GM19099 (cell line): ENCODE measurements around the gene HSP90AA1.

Experiments
- POLR2A ChIP-seq: IDR thresholded peaks from 3 replicates; pipeline ENCODE4 v1.6.1; 2011; ENCODE audit warnings: low read depth; ENCODE audit not compliant: insufficient read length; ENCODE audit errors: extremely low read depth

The HSP90AA1 gene

GRCh38 chr14:102080183-102081080 is 6.4 kb downstream of the HSP90AA1 start:
- no peak for TF ChIP-seq POLR2A

DNA sequence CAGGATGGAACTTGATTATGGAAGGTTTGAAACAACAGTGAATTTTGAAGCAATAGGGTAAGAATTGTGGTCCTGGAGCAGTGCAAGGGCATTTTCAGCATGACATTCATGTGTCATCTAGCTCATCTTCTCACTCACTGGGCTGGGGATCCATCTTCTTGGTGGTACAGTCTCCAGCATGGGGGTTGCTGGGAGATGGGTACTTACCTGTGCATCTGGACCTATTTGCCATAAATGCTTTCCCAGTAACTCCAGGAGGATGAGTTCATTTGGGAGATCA is 7.2 kb downstream of the HSP90AA1 start:
- no peak for TF ChIP-seq POLR2A

GRCh38 chr14:102078831-102079699 is 7.8 kb downstream of the HSP90AA1 start:
- peak; percentile 14 for TF ChIP-seq POLR2A

- no peak for TF ChIP-seq POLR2A
Observed at GRCh38 chr14:102077382-102077709, 9.5 kb downstream of the HSP90AA1 start.

DNA sequence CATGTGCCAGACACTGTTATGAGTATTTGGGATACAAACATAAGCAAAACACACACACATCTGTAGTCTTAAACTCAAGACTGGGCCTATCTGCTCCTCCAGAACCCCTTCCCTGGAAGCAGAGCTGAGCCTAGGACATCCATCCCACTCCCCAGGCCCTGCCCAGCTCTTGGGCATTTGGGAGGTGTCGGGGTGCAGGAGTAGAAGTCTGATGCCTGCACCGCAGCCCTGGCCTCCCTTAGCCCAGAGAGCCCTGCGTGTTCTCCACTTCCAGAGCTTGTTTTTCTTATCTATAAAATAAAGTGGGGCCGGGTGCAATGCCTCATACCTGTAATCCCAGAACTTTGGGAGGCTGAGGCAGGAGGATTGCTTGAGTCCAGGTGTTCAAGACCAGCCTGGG is 11.7 kb downstream of the HSP90AA1 start:
- TF ChIP-seq POLR2A, result no peak

DNA sequence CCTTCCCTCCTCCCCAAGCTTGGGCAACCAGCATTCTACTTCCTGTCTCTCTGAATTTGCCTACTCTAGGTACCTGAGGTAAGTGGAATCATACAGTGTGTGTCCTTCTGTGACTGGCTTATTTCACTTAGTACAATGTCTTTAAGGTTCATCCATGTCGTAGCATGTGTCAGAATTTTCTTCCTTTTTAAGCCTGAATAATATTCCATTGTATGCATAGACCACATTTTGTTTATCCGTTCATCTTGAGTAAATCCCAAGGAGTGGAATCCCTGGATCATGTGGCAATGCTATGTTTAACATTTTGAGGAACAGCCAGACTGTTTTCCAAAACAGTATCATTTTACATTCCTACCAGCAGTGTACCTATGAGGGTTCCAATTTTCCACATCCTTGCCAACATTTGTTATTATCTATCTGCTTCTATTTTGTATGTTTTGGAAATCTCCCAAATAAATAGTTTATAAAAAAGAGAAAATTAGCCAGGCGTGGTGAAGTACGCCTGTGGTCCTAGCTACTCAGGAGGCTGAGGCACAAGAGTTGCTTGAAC is 12.4 kb downstream of the HSP90AA1 start:
- no peak for TF ChIP-seq POLR2A

GRCh38 chr14:102071283-102071998 is 15.4 kb downstream of the HSP90AA1 start:
- TF ChIP-seq POLR2A, result no peak

DNA sequence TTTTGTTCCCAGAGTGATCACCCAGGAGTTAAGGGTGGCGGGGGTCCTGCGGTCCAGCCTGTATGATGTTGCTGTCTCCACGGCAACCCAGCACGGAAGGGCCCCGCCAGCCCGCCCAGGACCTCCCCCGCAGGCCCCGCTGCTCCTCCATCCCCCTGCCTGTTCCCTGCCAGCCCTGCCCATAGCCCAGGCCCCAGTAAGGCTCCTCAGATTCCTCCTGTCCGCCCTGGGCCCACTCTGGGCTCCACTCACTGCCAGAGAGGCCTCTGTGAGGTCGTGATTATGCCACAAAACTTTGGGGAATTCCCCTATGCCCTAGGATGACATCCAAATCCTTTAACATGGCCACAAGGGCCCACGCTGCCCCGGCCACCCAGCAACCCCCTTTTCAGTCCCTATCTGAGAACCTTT is 20.8 kb downstream of the HSP90AA1 start:
- TF ChIP-seq POLR2A, result no peak

- TF ChIP-seq POLR2A, result no peak
Observed at GRCh38 chr14:102063808-102064429, 22.9 kb downstream of the HSP90AA1 start.

- TF ChIP-seq POLR2A, result no peak
Observed at GRCh38 chr14:102063109-102063807, 23.6 kb downstream of the HSP90AA1 start.

- TF ChIP-seq POLR2A, result no peak
Observed at GRCh38 chr14:102058961-102059360, 27.9 kb downstream of the HSP90AA1 start.

DNA sequence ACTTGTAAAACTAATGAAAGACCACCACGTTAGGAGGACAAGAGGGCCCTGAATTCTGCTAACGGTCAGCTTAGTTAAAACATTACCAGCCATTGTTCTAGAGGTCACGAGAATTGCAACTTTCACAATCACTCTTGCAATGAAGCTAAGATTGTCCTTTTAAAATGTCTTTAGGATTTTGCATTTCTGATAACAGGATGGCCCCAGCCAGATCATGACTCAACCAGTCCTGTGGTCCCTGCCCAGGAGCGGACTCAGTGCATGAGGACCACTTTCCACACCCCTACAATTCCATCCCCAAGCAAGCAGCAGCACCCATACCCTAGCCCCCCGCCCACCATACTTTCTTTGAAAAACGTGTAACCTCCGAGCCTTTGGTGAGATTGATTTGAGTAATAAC is 28.7 kb downstream of the HSP90AA1 start:
- no peak for TF ChIP-seq POLR2A

DNA sequence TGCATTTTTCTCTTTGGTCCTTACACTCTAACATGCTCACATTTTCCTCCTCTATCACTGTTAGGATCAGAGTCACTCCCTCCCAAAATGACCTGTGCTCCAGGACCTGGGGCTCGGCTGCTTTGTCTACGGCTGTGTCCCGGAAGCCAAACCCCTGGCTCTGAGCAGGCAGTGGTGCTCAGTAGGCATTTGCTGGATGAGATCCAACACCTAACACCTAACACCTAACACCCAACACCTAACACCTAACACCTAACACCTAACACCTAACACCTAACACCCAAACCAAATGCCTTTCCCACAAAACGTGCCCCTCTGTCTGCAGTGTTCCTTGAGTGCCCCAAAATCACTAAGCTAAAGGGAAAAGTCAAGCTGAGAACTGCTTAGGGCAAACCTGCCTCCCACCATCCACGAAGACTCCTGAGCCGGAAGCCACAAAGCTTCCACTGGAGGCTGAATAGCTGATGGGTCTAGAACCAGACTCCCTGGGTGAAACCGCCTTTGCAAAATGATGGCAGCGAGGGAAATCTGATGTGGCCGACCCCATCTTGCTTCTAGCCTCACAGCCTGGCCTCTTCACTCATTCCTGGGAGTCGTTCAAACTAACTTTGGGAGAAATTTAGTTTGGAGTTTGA is 29.2 kb downstream of the HSP90AA1 start:
- TF ChIP-seq POLR2A, result no peak
